Measurements from ENCODE around the gene ZMYND10.

The ZMYND10 gene

GRCh38 chr3:50370594-50370993, 25.1 kb upstream of the ZMYND10 start:
- peak; percentile 32 for DNase-seq

GRCh38 chr3:50369012-50369670, 23.6 kb upstream of the ZMYND10 start:
- DNase-seq, result no peak

GRCh38 chr3:50365842-50366220, 20.3 kb upstream of the ZMYND10 start:
- DNase-seq, result no peak

GRCh38 chr3:50365080-50365841, 19.7 kb upstream of the ZMYND10 start:
- peak; percentile 87 for DNase-seq

- no peak for DNase-seq
Observed at GRCh38 chr3:50364573-50365079, 19.1 kb upstream of the ZMYND10 start.

GRCh38 chr3:50359760-50360110, 14.2 kb upstream of the ZMYND10 start:
- no peak for DNase-seq

- peak; percentile 96 for DNase-seq
Observed at GRCh38 chr3:50358911-50359759, 13.6 kb upstream of the ZMYND10 start, which contains the start of gene TMEM115. Gene TMEM115, minus strand, starts transcription at chr3:50359521. Its CDS starts 458 bp downstream, at chr3:50359063.

- no peak for DNase-seq
Observed at GRCh38 chr3:50358355-50358910, 12.9 kb upstream of the ZMYND10 start.

GRCh38 chr3:50357481-50357880, 11.9 kb upstream of the ZMYND10 start:
- no peak for DNase-seq

- DNase-seq, result no peak
Observed at GRCh38 chr3:50356553-50356952, 11.0 kb upstream of the ZMYND10 start.

- no peak for DNase-seq
Observed at GRCh38 chr3:50355829-50356552, 10.5 kb upstream of the ZMYND10 start.

GRCh38 chr3:50354850-50355249, 9.3 kb upstream of the ZMYND10 start:
- no peak for DNase-seq

GRCh38 chr3:50354186-50354764, 8.7 kb upstream of the ZMYND10 start:
- DNase-seq, result no peak

- DNase-seq, result no peak
Observed at GRCh38 chr3:50353245-50354004, 7.9 kb upstream of the ZMYND10 start.

GRCh38 chr3:50352781-50353180, 7.2 kb upstream of the ZMYND10 start:
- no peak for DNase-seq

GRCh38 chr3:50351323-50351697, 5.8 kb upstream of the ZMYND10 start:
- DNase-seq, result no peak

- DNase-seq, result peak; percentile 90
Observed at GRCh38 chr3:50350527-50351322, 5.2 kb upstream of the ZMYND10 start, which contains the start of the genes CYB561D2 and NPRL2. Gene CYB561D2, plus strand, starts transcription at chr3:50350862. Its CDS starts 572 bp downstream, at chr3:50351434. Gene NPRL2, minus strand, starts transcription at chr3:50350775. Its CDS starts 123 bp downstream, at chr3:50350652.

- DNase-seq, result no peak
Observed at GRCh38 chr3:50350213-50350526, 4.6 kb upstream of the ZMYND10 start.

GRCh38 chr3:50347187-50347813, 1.8 kb upstream of the ZMYND10 start:
- DNase-seq, result peak; percentile 72

- no peak for DNase-seq
Observed at GRCh38 chr3:50345008-50345407, 524 bp downstream of the ZMYND10 start.

Data from NCI-H146 (cell line).